WTC11 (cell line): Measurements from ENCODE around the gene MUC4. TPM values are rescaled to one million over a fixed set of nuclear protein-coding genes. Genes with fewer than 3 reads are reported as not detected.
"Not testable (repeated sequence)": the region's sequence is repeated elsewhere in the genome, so short reads cannot be mapped to it uniquely, and the experiment has no call there.

Experiments
- ATAC-seq: fragments of 200-7000 bp; cut with Tn5 transposase; 2 replicates; pipeline ENCODE4 v1.10.0; 2021; ENCODE audit warnings: mild to moderate bottlenecking, moderate library complexity
- CTCF ChIA-PET: fragments of 300-600 bp; sonication (Branson Sonifier 250); formaldehyde crosslinking; loops from one replicate; lab custom pipeline; 2021; ENCODE audit warnings: antibody characterized with exemption; lab: Charles Lee
- POLR2A ChIA-PET: fragments of 350-600 bp; sonication (Branson Sonifier 250); formaldehyde crosslinking; loops from one replicate; lab custom pipeline; 2021; ENCODE audit warnings: antibody characterized with exemption; lab: Charles Lee
- DNase-seq: peaks from one replicate; pipeline ENCODE4 v3.0.0; 2021; ENCODE audit warnings: low spot score
- H3K27ac Mint-ChIP-seq: 2 replicates; pipeline ENCODE4 v1.8.0; 2021; ENCODE audit warnings: mixed read lengths
- H3K27me3 Mint-ChIP-seq: 2 replicates; pipeline ENCODE4 v1.8.0; 2021; ENCODE audit warnings: low read depth, mild to moderate bottlenecking, moderate library complexity, mixed read lengths
- H3K36me3 Mint-ChIP-seq: 2 replicates; pipeline ENCODE4 v1.8.0; 2021; ENCODE audit warnings: mixed read lengths
- H3K4me1 Mint-ChIP-seq: 2 replicates; pipeline ENCODE4 v1.8.0; 2022; ENCODE audit warnings: mixed read lengths
- H3K4me3 Mint-ChIP-seq: 2 replicates; pipeline ENCODE4 v1.8.0; 2021; ENCODE audit warnings: mild to moderate bottlenecking, moderate library complexity, mixed read lengths
- H3K9me3 Mint-ChIP-seq: 2 replicates; pipeline ENCODE4 v1.8.0; 2021; ENCODE audit warnings: mixed read lengths
- AFF4 ChIP-seq: sonication (generic); formaldehyde crosslinking; IDR thresholded peaks from 2 replicates; pipeline ENCODE4 v1.8.1; 2023; ENCODE audit warnings: mild to moderate bottlenecking, missing genetic modification reagents, borderline replicate concordance
- ELF4 ChIP-seq: sonication (generic); formaldehyde crosslinking; IDR thresholded peaks from 2 replicates; pipeline ENCODE4 v1.8.1; 2022; ENCODE audit warnings: low read depth, mild to moderate bottlenecking, moderate library complexity, missing genetic modification reagents
- EMX1 ChIP-seq: fragments of 250-450 bp; sonication (Bioruptor Pico); IDR thresholded peaks from 2 replicates; pipeline ENCODE4 v1.8.0; 2021; ENCODE audit warnings: mild to moderate bottlenecking
- HMGA2 ChIP-seq: fragments of 250-450 bp; sonication (Bioruptor Pico); IDR thresholded peaks from 2 replicates; pipeline ENCODE4 v1.4.0; 2021; ENCODE audit warnings: mild to moderate bottlenecking, moderate library complexity
- JAZF1 ChIP-seq: fragments of 250-450 bp; sonication (Bioruptor Pico); IDR thresholded peaks from 2 replicates; pipeline ENCODE4 v1.9.0; 2021; ENCODE audit warnings: moderate library complexity, mild to moderate bottlenecking, inconsistent platforms
- NFE2L1 ChIP-seq: sonication (generic); formaldehyde crosslinking; IDR thresholded peaks from 2 replicates; pipeline ENCODE4 v1.8.1; 2023; ENCODE audit warnings: missing genetic modification reagents
- NR1H2 ChIP-seq: sonication (generic); formaldehyde crosslinking; IDR thresholded peaks from 2 replicates; pipeline ENCODE4 v1.9.0; 2021; ENCODE audit warnings: mild to moderate bottlenecking, moderate library complexity, missing genetic modification reagents
- TCF7 ChIP-seq: sonication (generic); formaldehyde crosslinking; IDR thresholded peaks from 2 replicates; pipeline ENCODE4 v1.8.0; 2022; ENCODE audit warnings: mild to moderate bottlenecking, low read depth, missing genetic modification reagents, moderate library complexity
- TEAD1 ChIP-seq: sonication (generic); formaldehyde crosslinking; IDR thresholded peaks from 2 replicates; pipeline ENCODE4 v1.8.0; 2022; ENCODE audit warnings: mild to moderate bottlenecking, missing genetic modification reagents
- TP53 ChIP-seq: sonication (generic); formaldehyde crosslinking; IDR thresholded peaks from 2 replicates; pipeline ENCODE4 v1.8.1; 2023; ENCODE audit warnings: mild to moderate bottlenecking, missing genetic modification reagents
- ZNF232 ChIP-seq: sonication (generic); formaldehyde crosslinking; IDR thresholded peaks from 2 replicates; pipeline ENCODE4 v1.8.0; 2022; ENCODE audit warnings: mild to moderate bottlenecking, missing genetic modification reagents
- ZNF317 ChIP-seq: sonication (generic); formaldehyde crosslinking; IDR thresholded peaks from 2 replicates; pipeline ENCODE4 v1.8.1; 2023; ENCODE audit warnings: low read depth, mild to moderate bottlenecking, moderate library complexity, missing genetic modification reagents, borderline replicate concordance
- ZNF532 ChIP-seq: fragments of 250-450 bp; sonication (Bioruptor Pico); IDR thresholded peaks from 2 replicates; pipeline ENCODE4 v1.9.0; 2021; ENCODE audit warnings: mild to moderate bottlenecking, borderline replicate concordance
- total RNA-seq: library from RNA; stranded (reverse); gene quantifications from 3 replicates; pipeline ENCODE4 v1.2.3, GENCODE V29; 2021
- TF ChIP-seq, protein P1 (sequence below): fragments of 250-450 bp; sonication (Bioruptor Pico); IDR thresholded peaks from 2 replicates; pipeline ENCODE4 v1.9.0; 2021; ENCODE audit warnings: moderate library complexity, mild to moderate bottlenecking, inconsistent platforms, borderline replicate concordance
- TF ChIP-seq, protein P2 (sequence below): sonication (generic); formaldehyde crosslinking; IDR thresholded peaks from 2 replicates; pipeline ENCODE4 v1.8.0; 2023; ENCODE audit warnings: missing genetic modification reagents, mild to moderate bottlenecking, borderline replicate concordance
- TF ChIP-seq, protein P3 (sequence below): fragments of 250-450 bp; sonication (Bioruptor Pico); IDR thresholded peaks from 2 replicates; pipeline ENCODE4 v1.9.0; 2021; ENCODE audit warnings: mild to moderate bottlenecking

Gene MUC4
- total RNA-seq, 1 experiment from 2014 or later, result 2.1 TPM

DNA sequence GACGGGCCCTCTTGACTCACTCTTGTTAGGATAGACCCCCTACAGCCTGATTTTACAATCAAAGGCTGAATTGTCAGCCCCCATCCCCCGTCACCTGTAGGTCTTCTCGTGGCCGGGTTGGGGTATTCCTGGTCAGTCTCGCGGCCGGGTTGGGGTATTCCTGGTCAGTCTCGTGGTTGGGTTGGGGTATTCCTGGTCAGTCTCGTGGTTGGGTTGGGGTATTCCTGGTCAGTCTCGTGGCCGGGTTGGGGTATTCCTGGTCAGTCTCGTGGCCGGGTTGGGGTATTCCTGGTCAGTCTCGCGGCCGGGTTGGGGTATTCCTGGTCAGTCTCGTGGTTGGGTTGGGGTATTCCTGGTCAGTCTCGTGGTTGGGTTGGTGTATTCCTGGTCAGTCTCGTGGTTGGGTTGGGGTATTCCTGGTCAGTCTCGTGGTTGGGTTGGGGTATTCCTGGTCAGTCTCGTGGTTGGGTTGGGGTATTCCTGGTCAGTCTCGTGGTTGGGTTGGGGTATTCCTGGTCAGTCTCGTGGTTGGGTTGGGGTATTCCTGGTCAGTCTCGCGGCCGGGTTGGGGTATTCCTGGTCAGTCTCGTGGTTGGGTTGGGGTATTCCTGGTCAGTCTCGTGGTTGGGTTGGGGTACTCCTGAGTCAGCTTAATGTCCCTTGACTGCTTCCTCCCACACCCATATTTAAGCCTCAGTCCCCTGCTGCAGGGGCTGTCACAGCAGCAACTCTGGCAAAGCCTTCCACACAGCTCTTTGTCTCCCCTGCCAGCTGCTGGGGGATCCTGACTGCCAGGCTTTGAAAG lies 40.7 kb downstream of the MUC4 start:
- H3K27me3 Mint-ChIP-seq, H3K36me3 Mint-ChIP-seq, CTCF ChIA-PET, H3K4me3 Mint-ChIP-seq, H3K4me1 Mint-ChIP-seq, DNase-seq, H3K9me3 Mint-ChIP-seq, H3K27ac Mint-ChIP-seq, ATAC-seq, POLR2A ChIA-PET: not testable (repeated sequence)

- no peak overlapping the region for H3K4me3 Mint-ChIP-seq
- no peak for DNase-seq
- CTCF ChIA-PET, result no interaction called here
- H3K4me1 Mint-ChIP-seq, result no peaks in the 10 kb centered on the region
- peaks cover 3% of the 10 kb centered on the region; the same call in 1 of the 2 replicates for H3K9me3 Mint-ChIP-seq
- ATAC-seq, result no peak
- H3K36me3 Mint-ChIP-seq, result no peaks in the 10 kb centered on the region
- TF ChIP-seq TCF7 (CRISPR knock-in tag) (no peak), NR1H2 (CRISPR knock-in tag) (no peak), EMX1 (no peak), HMGA2 (CRISPR knock-in tag) (no peak), ELF4 (CRISPR knock-in tag) (no peak), AFF4 (no peak), TP53 (CRISPR knock-in tag) (no peak), ZNF317 (CRISPR knock-in tag) (no peak), ZNF232 (no peak), TEAD1 (CRISPR knock-in tag) (no peak), JAZF1 (CRISPR knock-in tag) (no peak), NFE2L1 (CRISPR knock-in tag) (no peak), ZNF532 (no peak)
- TF ChIP-seq, protein P1, sequence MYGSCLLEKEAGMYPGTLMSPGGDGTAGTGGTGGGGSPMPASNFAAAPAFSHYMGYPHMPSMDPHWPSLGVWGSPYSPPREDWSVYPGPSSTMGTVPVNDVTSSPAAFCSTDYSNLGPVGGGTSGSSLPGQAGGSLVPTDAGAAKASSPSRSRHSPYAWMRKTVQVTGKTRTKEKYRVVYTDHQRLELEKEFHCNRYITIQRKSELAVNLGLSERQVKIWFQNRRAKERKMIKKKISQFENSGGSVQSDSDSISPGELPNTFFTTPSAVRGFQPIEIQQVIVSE (CRISPR knock-in tag), result no peak
- TF ChIP-seq, protein P2, sequence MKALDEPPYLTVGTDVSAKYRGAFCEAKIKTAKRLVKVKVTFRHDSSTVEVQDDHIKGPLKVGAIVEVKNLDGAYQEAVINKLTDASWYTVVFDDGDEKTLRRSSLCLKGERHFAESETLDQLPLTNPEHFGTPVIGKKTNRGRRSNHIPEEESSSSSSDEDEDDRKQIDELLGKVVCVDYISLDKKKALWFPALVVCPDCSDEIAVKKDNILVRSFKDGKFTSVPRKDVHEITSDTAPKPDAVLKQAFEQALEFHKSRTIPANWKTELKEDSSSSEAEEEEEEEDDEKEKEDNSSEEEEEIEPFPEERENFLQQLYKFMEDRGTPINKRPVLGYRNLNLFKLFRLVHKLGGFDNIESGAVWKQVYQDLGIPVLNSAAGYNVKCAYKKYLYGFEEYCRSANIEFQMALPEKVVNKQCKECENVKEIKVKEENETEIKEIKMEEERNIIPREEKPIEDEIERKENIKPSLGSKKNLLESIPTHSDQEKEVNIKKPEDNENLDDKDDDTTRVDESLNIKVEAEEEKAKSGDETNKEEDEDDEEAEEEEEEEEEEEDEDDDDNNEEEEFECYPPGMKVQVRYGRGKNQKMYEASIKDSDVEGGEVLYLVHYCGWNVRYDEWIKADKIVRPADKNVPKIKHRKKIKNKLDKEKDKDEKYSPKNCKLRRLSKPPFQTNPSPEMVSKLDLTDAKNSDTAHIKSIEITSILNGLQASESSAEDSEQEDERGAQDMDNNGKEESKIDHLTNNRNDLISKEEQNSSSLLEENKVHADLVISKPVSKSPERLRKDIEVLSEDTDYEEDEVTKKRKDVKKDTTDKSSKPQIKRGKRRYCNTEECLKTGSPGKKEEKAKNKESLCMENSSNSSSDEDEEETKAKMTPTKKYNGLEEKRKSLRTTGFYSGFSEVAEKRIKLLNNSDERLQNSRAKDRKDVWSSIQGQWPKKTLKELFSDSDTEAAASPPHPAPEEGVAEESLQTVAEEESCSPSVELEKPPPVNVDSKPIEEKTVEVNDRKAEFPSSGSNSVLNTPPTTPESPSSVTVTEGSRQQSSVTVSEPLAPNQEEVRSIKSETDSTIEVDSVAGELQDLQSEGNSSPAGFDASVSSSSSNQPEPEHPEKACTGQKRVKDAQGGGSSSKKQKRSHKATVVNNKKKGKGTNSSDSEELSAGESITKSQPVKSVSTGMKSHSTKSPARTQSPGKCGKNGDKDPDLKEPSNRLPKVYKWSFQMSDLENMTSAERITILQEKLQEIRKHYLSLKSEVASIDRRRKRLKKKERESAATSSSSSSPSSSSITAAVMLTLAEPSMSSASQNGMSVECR (CRISPR knock-in tag), result no peak
- TF ChIP-seq, protein P3, sequence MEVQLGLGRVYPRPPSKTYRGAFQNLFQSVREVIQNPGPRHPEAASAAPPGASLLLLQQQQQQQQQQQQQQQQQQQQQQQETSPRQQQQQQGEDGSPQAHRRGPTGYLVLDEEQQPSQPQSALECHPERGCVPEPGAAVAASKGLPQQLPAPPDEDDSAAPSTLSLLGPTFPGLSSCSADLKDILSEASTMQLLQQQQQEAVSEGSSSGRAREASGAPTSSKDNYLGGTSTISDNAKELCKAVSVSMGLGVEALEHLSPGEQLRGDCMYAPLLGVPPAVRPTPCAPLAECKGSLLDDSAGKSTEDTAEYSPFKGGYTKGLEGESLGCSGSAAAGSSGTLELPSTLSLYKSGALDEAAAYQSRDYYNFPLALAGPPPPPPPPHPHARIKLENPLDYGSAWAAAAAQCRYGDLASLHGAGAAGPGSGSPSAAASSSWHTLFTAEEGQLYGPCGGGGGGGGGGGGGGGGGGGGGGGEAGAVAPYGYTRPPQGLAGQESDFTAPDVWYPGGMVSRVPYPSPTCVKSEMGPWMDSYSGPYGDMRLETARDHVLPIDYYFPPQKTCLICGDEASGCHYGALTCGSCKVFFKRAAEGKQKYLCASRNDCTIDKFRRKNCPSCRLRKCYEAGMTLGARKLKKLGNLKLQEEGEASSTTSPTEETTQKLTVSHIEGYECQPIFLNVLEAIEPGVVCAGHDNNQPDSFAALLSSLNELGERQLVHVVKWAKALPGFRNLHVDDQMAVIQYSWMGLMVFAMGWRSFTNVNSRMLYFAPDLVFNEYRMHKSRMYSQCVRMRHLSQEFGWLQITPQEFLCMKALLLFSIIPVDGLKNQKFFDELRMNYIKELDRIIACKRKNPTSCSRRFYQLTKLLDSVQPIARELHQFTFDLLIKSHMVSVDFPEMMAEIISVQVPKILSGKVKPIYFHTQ (CRISPR knock-in tag), result no peak
- TF ChIP-seq, all 79 proteins: peak for 0
- POLR2A ChIA-PET, result no interaction called here
- Mint-ChIP-seq H3K27me3 (no peaks in the 10 kb centered on the region; the same call in 1 of the 2 replicates), H3K27ac (no peak overlapping the region)
These were observed 41.5 kb downstream of the MUC4 start for GRCh38 chr3:195770081-195770840.
